Type B pancreatic cell (in vitro differentiated cells): ENCODE results near the gene RNF222. TPM values are rescaled to one million over a fixed set of nuclear protein-coding genes. Genes with fewer than 3 reads are reported as not detected.

ENCODE experiments used
- DNase-seq: peaks from one replicate; pipeline ENCODE4 v3.0.0; 2021; ENCODE audit warnings: mixed read lengths; ENCODE audit not compliant: unreplicated experiment; ENCODE audit errors: extremely low spot score
- H3K27ac Mint-ChIP-seq: 2 replicates; pipeline ENCODE4 v1.8.0; 2021; ENCODE audit warnings: mild to moderate bottlenecking, mixed read lengths
- H3K27me3 Mint-ChIP-seq: 2 replicates; pipeline ENCODE4 v1.8.0; 2021; ENCODE audit warnings: mixed read lengths
- H3K36me3 Mint-ChIP-seq: 2 replicates; pipeline ENCODE4 v1.8.0; 2021; ENCODE audit warnings: mixed read lengths
- H3K4me1 Mint-ChIP-seq: one replicate; pipeline ENCODE4 v1.8.0; 2021; ENCODE audit warnings: mixed read lengths; ENCODE audit not compliant: unreplicated experiment
- H3K4me3 Mint-ChIP-seq: 2 replicates; pipeline ENCODE4 v1.8.0; 2021; ENCODE audit warnings: mild to moderate bottlenecking, mixed read lengths
- H3K9me3 Mint-ChIP-seq: 2 replicates; pipeline ENCODE4 v1.8.0; 2021; ENCODE audit warnings: mixed read lengths
- CTCF ChIP-seq: fragments of 200-600 bp; sonication (generic); conservative IDR thresholded peaks from 2 replicates; pipeline ENCODE4 v1.5.0; 2021; ENCODE audit warnings: antibody characterized with exemption, mild to moderate bottlenecking
- total RNA-seq: library from RNA; stranded (reverse); gene quantifications from 2 replicates; pipeline ENCODE4 v1.2.1, GENCODE V29; 2021; ENCODE audit warnings: low replicate concordance

RNF222 gene
- total RNA-seq, 1 donor from 2014 or later, result 0.24 TPM

DNA sequence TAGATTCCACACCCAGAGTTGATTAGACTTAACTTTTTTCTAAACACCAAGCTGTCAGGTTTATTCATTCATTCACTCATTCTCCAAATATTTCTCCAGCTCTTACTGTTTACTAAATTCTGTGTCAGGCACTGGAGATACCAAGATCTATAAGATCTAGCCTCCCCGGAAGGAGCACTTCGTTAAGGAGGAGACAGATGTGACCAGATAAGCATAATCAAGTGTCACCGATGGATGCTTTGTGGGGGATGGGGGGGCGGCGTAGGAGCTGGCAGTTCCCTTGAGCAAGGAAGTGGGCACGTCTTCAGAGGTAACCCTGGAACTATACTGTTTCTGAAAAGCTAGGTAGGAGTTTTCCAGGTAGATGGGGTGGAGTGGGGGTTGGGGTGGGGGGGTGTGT lies 10.8 kb downstream of the RNF222 start:
- peak overlapping the region; percentile 44 for H3K4me3 Mint-ChIP-seq
- peaks cover 17% of the 10 kb centered on the region for H3K4me1 Mint-ChIP-seq
- H3K36me3 Mint-ChIP-seq, result peaks cover 12% of the 10 kb centered on the region
- H3K27ac Mint-ChIP-seq, result peak overlapping the region; percentile 65
- H3K27me3 Mint-ChIP-seq, result no peaks in the 10 kb centered on the region
- no peak for DNase-seq
- H3K9me3 Mint-ChIP-seq, result no peaks in the 10 kb centered on the region
- TF ChIP-seq CTCF, result no peak

DNA sequence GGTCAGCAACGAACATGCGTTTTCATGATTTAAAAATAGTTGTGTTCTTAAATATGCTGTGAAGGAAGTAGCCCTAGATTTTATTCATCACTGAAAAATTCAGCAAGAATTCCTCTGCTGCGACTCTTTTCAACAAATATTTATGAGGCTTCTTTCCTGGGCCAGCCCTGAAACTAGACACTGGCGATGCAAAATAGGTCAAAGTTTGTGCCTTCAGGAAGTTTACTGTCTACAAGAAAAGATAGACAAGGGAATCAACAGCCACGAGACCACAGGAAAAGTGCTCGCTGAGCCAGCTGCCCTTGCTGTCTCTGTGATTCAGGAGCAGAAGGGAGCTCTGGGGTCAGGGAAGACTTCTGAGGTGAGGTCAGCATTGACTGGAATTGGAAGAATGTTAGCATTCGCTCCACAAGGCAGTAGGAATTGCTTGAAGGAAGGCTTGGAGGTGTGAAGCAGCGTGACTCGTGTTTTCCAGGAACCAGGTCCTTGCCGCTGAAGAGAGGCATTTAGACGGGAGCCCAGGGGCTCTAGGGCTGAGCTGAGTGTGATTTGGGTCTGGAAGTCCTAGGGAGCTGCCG lies 12.7 kb downstream of the RNF222 start:
- Mint-ChIP-seq H3K36me3 (peaks cover 18% of the 10 kb centered on the region), H3K27ac (peak overlapping the region; percentile 96), H3K4me1 (peaks cover 19% of the 10 kb centered on the region), H3K27me3 (no peaks in the 10 kb centered on the region), H3K9me3 (no peaks in the 10 kb centered on the region), H3K4me3 (peak overlapping the region; percentile 96)
- no peak for DNase-seq
- TF ChIP-seq CTCF, result no peak

DNA sequence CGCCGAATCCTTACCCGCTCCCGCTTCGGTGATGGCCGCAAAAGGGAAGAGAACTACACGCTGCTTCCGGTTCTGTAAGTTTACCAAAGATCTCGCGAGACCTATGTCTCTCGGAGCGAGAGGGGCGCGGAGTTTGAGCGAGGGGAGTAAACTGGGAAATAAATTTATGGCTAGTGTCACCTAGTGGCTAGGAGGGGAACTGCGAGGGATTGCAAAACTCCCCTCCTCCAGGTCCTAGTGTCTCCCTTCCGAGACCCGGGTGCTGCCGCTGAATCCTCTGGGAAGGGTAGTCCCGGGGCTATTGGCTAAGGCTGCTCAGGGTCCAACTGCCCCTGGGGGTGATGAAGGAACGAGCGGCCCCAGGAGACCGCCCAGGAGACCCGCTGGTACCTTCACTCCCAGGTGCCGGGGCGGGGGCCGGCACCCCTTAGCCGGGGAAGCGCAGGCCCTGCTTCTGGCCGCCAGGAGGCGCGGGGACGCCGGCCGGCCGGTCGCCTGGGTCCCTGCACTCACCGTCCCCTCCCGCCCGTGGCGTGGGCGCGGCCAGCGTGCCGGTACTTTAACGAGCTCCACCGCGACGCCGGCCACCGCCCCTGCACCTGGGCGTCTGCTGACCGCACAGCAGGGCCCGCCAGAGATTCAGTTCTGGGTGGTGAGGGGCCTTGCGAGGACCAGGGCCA lies 14.3 kb downstream of the RNF222 start, which contains the start of gene RPL26:
Gene RPL26, minus strand, starts transcription at position 51 of the 680 bp plus-strand sequence. CDS start 883 bp downstream, outside the sequence.
- Mint-ChIP-seq H3K4me3 (peak within 1 kb of the TSS; percentile 96), H3K4me1 (peaks cover 29% of the 10 kb centered on the region), H3K9me3 (no peaks in the 10 kb centered on the region), H3K27ac (peak within 1 kb of the TSS; percentile 98), H3K27me3 (no peaks in the 10 kb centered on the region), H3K36me3 (peaks cover 24% of the 10 kb centered on the region)
- DNase-seq, result peak; percentile 94
- TF ChIP-seq CTCF, result peak; percentile 99

- H3K27ac Mint-ChIP-seq, result peak overlapping the region; percentile 98
- peaks cover 29% of the 10 kb centered on the region for H3K4me1 Mint-ChIP-seq
- H3K9me3 Mint-ChIP-seq, result no peaks in the 10 kb centered on the region
- TF ChIP-seq CTCF, result no peak
- no peaks in the 10 kb centered on the region for H3K27me3 Mint-ChIP-seq
- H3K36me3 Mint-ChIP-seq, result peaks cover 24% of the 10 kb centered on the region
- peak overlapping the region; percentile 96 for H3K4me3 Mint-ChIP-seq
- no peak for DNase-seq
Observed at GRCh38 chr17:8382880-8383142, 14.8 kb downstream of the RNF222 start.

DNA sequence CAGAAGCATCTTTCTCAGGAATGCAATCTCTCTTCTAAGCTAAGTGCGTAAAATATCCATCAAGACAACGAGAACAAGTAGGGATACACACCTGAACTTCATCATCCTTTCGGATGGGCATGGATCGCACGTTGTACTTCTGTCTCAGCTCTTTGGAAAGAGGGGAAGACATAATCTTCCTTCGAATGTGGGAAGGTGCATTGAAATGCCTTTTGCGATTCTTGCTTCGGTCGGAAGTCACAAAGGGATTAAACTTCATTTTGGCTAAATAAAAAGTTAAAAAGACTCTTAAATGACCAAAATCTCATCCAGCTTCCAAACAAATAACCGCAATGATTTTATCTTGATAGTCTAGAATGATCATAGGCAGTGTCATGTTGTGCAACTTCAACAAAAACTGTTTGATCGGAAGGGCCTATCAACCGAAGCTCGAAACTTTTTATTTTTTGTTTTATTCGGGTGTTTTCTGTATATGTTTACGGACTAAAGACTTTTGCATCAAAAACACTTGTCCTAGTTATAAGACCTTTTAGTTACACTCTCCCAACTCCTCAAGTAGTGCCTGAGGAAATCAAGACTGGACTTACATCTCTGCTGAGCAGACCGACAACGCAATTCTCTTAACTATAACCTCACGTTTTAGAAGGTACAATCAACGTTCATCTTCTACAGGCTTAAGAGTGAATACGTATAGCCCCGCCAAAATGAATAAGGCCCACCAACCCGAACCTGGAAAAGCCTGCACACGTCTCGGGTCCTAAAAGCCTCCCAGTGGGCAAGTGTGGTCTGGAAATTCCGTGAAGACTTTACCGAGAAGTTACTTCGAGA lies 15.4 kb downstream of the RNF222 start:
- no peaks in the 10 kb centered on the region for H3K9me3 Mint-ChIP-seq
- peak overlapping the region; percentile 96 for H3K4me3 Mint-ChIP-seq
- no peak for TF ChIP-seq CTCF
- H3K36me3 Mint-ChIP-seq, result peaks cover 28% of the 10 kb centered on the region
- DNase-seq, result no peak
- H3K27ac Mint-ChIP-seq, result peak overlapping the region; percentile 98
- peaks cover 32% of the 10 kb centered on the region for H3K4me1 Mint-ChIP-seq
- no peaks in the 10 kb centered on the region for H3K27me3 Mint-ChIP-seq
